Body of pancreas (tissue), 4 donors: ENCODE results near the gene PCBP2. TPM values are rescaled to one million over a fixed set of nuclear protein-coding genes. Genes with fewer than 3 reads are reported as not detected.

Experiments
- ATAC-seq: fragments of 150-250 bp; one replicate; pipeline ENCODE4 v1.9.1; 2016
- DNase-seq, 4 donors: peaks; one replicate each; pipeline ENCODE4 v3.0.0-alpha.2; 2019
- H3K27ac ChIP-seq, 4 donors: fragments of 200-600 bp; sonication (generic); 1 replicate in 3 of 4; 2 replicates in 1 of 4; pipeline versions ENCODE4 v1.5.1 to v1.6.1; 2016 to 2019; ENCODE audit warnings: mild to moderate bottlenecking in 1 of 4, mixed read lengths in 1 of 4, moderate library complexity in 1 of 4
- H3K27me3 ChIP-seq, 2 donors: fragments of 200-600 bp; sonication (generic); one replicate each; pipeline ENCODE4 v1.6.0; 2016; ENCODE audit warnings: mild to moderate bottlenecking in 1 of 2
- H3K36me3 ChIP-seq, 2 donors: fragments of 200-600 bp; sonication (generic); replicated peaks in 1 of 2; 2 replicates each; pipeline ENCODE4 v1.5.1; 2016; ENCODE audit warnings: low read depth in 2 of 2; ENCODE audit not compliant: insufficient read depth in 1 of 2
- H3K4me1 ChIP-seq: fragments of 200-600 bp; sonication (generic); one replicate; pipeline ENCODE4 v1.6.0; 2016
- H3K4me3 ChIP-seq, 2 donors: fragments of 200-600 bp; sonication (generic); 1 replicate in 1 of 2; 2 replicates in 1 of 2; pipeline ENCODE4 v1.5.1; 2016 to 2019
- H3K9me3 ChIP-seq, 3 donors: fragments of 200-600 bp; sonication (generic); 1 replicate in 2 of 3; 2 replicates in 1 of 3; pipeline ENCODE4 v1.5.1; 2016
- POLR2A ChIP-seq, 3 donors: fragments of 450-650 bp; IDR thresholded peaks; one replicate each; pipeline ENCODE4 v1.6.1; 2016; ENCODE audit warnings: antibody characterized with exemption in 3 of 3, mild to moderate bottlenecking in 2 of 3
- WGBS, 2 donors: methylation state at CpG; one replicate each; pipeline ENCODE4 v1.1.5; 2017; 5-methylcytosine and 5-hydroxymethylcytosine counted together
- intact Hi-C: fragments of 100-400 bp; cut with DNase I; formaldehyde crosslinking; loops from one replicate; pipeline ENCODE4 v1.15.1; 2023
- total RNA-seq, 2 donors: library from RNA; depleted of rRNA; stranded (reverse); fragments of >200 nt; gene quantifications; one replicate each; pipeline ENCODE4 v1.1.0, GENCODE V29; 2016
- TF ChIP-seq, protein P1 (sequence below), 7 experiments: fragments of 450-650 bp in 4 of 7; fragments of 200-600 bp in 3 of 7; sonication (generic) in 3 of 7; IDR thresholded peaks; one replicate each; pipeline ENCODE4 v1.5.1; 2016 to 2019; ENCODE audit warnings: antibody characterized with exemption in 7 of 7

Gene PCBP2
- total RNA-seq, 2 donors from 2014 or later, result 226 to 308 TPM

GRCh38 chr12:53501615-53502181 lies 49.8 kb downstream of the PCBP2 start:
- Histone ChIP-seq H3K27ac (peak overlapping the region; percentile 93 to 99 (median 96)), H3K36me3 (no peaks in the 10 kb centered on the region), H3K4me3 (peak overlapping the region; percentile 53 to 60), H3K9me3 (no peaks in the 10 kb centered on the region), H3K4me1 (peaks cover 38% of the 10 kb centered on the region), H3K27me3 (no peaks in the 10 kb centered on the region)
- TF ChIP-seq, protein P1, sequence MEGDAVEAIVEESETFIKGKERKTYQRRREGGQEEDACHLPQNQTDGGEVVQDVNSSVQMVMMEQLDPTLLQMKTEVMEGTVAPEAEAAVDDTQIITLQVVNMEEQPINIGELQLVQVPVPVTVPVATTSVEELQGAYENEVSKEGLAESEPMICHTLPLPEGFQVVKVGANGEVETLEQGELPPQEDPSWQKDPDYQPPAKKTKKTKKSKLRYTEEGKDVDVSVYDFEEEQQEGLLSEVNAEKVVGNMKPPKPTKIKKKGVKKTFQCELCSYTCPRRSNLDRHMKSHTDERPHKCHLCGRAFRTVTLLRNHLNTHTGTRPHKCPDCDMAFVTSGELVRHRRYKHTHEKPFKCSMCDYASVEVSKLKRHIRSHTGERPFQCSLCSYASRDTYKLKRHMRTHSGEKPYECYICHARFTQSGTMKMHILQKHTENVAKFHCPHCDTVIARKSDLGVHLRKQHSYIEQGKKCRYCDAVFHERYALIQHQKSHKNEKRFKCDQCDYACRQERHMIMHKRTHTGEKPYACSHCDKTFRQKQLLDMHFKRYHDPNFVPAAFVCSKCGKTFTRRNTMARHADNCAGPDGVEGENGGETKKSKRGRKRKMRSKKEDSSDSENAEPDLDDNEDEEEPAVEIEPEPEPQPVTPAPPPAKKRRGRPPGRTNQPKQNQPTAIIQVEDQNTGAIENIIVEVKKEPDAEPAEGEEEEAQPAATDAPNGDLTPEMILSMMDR (IDR thresholded peaks at IDR 0.05), result no peak
- no peak for TF ChIP-seq POLR2A (IDR thresholded peaks at IDR 0.05)
- ATAC-seq (no peak), DNase-seq (no peak)
- intact Hi-C loops, result loop anchor here (10.0 kb wide), 1 partner anchor 147 kb away; no protein-coding TSS in a partner anchor
- WGBS, 2 donors, result 51 to 64% methylated on average over 5 to 10 of the region's 10 CpGs

DNA sequence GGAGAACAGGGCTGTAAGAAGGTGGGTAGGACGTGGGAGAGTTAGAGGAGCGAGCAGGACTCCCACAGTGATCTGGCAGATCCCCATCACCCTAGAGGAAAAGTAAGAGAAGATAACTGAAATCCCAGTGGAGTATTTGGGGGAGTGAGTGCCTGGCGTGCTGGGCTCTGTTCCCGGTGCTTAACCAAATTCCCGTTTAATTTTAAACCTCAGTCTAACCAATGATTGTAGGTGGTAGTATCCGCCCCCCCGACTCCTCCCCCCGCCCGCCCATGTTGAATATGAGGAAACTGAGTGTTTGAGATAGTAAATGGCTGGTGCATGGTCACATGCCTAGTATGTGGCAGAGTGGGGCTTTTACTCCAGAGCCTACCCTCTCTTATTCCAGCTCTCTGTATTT lies 50.4 kb downstream of the PCBP2 start:
- WGBS, 2 donors, result 51 to 58% methylated on average over 9 of the region's 9 CpGs
- H3K36me3 ChIP-seq, result peaks cover 0 to 4% of the 10 kb centered on the region in 2 donors
- DNase-seq (no peak), ATAC-seq (no peak)
- H3K9me3 ChIP-seq, result no peaks in the 10 kb centered on the region
- no peak overlapping the region for H3K4me3 ChIP-seq
- H3K27ac ChIP-seq, result peak overlapping the region in 3 of 4 donors; percentile 93 to 99 (median 98)
- H3K27me3 ChIP-seq, result no peaks in the 10 kb centered on the region
- TF ChIP-seq POLR2A (IDR thresholded peaks at IDR 0.05), result no peak
- TF ChIP-seq, protein P1 (IDR thresholded peaks at IDR 0.05), result no peak
- H3K4me1 ChIP-seq, result peaks cover 38% of the 10 kb centered on the region
- intact Hi-C loops, result loop anchor here (10.0 kb wide), 1 partner anchor 148 kb away; no protein-coding TSS in a partner anchor

- intact Hi-C loops, result loop anchor here (10.0 kb wide), 1 partner anchor 148 kb away; no protein-coding TSS in a partner anchor
- no peak overlapping the region for H3K4me3 ChIP-seq
- DNase-seq, result no peak
These were observed 51.3 kb downstream of the PCBP2 start for GRCh38 chr12:53502983-53503728.

DNA sequence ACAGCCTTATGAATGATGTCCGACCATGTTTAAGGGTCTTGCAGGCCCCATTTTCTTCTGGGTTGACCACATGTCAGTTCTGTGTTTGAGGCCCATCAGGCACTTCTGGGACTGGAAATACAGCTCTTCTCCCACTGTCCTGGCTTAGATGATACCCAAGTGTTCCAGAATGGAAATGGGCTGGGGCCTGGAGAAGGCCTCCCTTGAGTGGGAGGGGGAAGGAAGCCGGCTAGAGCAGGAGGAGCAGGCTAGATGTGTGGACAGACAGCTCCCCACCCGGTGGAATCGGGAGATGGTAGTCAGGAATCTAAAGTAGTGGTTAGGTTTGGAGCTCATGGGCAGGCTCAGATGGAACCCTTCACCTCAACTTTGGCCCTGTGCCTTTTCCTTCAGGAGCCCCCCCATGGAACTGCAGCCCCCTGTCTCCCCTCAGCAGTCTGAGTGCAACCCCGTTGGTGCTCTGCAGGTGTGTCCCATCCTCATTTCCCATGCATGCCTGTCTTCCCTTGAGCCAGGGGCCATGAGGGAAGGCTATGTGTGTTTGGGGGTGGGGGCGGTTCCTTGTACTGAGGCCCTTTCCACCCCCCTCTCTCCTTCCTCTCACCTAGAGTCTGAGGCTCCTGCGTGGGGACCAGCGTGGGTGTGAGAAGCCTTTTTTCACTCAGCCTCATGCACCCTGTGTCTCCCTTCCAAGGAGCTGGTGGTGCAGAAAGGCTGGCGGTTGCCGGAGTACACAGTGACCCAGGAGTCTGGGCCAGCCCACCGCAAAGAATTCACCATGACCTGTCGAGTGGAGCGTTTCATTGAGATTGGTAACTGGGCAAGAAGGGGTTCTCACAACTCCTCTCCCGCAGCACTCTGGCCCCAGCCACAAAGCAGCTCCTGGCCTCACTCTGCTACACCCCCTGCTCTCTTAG lies 52.4 kb downstream of the PCBP2 start:
- ATAC-seq, result no peak
- Histone ChIP-seq H3K4me3 (no peak overlapping the region), H3K9me3 (no peaks in the 10 kb centered on the region), H3K27ac (peak overlapping the region in 2 of 4 donors; percentile 98 to 99), H3K27me3 (no peaks in the 10 kb centered on the region), H3K4me1 (peaks cover 43% of the 10 kb centered on the region), H3K36me3 (peaks cover 0 to 4% of the 10 kb centered on the region in 2 donors)
- WGBS, 2 donors, result 79 to 84% methylated on average over 13 to 14 of the region's 14 CpGs
- intact Hi-C loops, result loop anchor here (10.0 kb wide), 1 partner anchor 149 kb away; no protein-coding TSS in a partner anchor
- TF ChIP-seq, protein P1 (IDR thresholded peaks at IDR 0.05), result no peak
- TF ChIP-seq POLR2A (IDR thresholded peaks at IDR 0.05), result no peak
- no peak for DNase-seq

More at GRCh38 chr12:53502983-53503728, 51.3 kb downstream of the PCBP2 start:
- 69 to 75% methylated on average over 7 to 10 of the region's 10 CpGs for WGBS, 2 donors
- TF ChIP-seq POLR2A (IDR thresholded peaks at IDR 0.05), result no peak
- TF ChIP-seq, protein P1 (IDR thresholded peaks at IDR 0.05), result no peak
- Histone ChIP-seq H3K9me3 (no peaks in the 10 kb centered on the region), H3K36me3 (peaks cover 0 to 4% of the 10 kb centered on the region in 2 donors), H3K27me3 (no peaks in the 10 kb centered on the region), H3K4me1 (peaks cover 38% of the 10 kb centered on the region), H3K27ac (peak overlapping the region in 3 of 4 donors; percentile 93 to 99 (median 98))
- ATAC-seq, result no peak
